Liver (tissue), 9 donors: ENCODE results near the gene LRRC32. TPM values are rescaled to one million over a fixed set of nuclear protein-coding genes. Genes with fewer than 3 reads are reported as not detected.

Experiments used
- DNase-seq: peaks from one replicate; pipeline ENCODE4 v3.0.0-alpha.2; 2017; ENCODE audit warnings: low spot score
- H3K27ac ChIP-seq, 2 donors: one replicate each; pipeline ENCODE4 v1.7.0; 2013; ENCODE audit warnings: inconsistent platforms in 2 of 2, low read length in 2 of 2, control low read depth in 1 of 2, low read depth in 1 of 2, mild to moderate bottlenecking in 1 of 2
- H3K27me3 ChIP-seq, 4 donors: one replicate each; pipeline versions ENCODE4 v1.6.1 to v1.7.0; 2013; ENCODE audit warnings: low read length in 3 of 4, inconsistent platforms in 1 of 4, mild to moderate bottlenecking in 1 of 4, moderate library complexity in 1 of 4; ENCODE audit not compliant: control insufficient read depth in 4 of 4, insufficient read depth in 4 of 4
- H3K36me3 ChIP-seq, 4 donors: one replicate each; pipeline versions ENCODE4 v1.6.1 to v1.7.0; 2013; ENCODE audit warnings: low read length in 3 of 4, mild to moderate bottlenecking in 3 of 4, low read depth in 1 of 4, moderate library complexity in 1 of 4; ENCODE audit not compliant: control insufficient read depth in 4 of 4, insufficient read depth in 3 of 4
- H3K4me1 ChIP-seq, 4 donors: one replicate each; pipeline versions ENCODE4 v1.6.1 to v1.7.0; 2013; ENCODE audit warnings: low read length in 3 of 4, mild to moderate bottlenecking in 3 of 4, moderate library complexity in 1 of 4; ENCODE audit not compliant: control insufficient read depth in 4 of 4, insufficient read depth in 4 of 4
- H3K4me3 ChIP-seq, 3 donors: one replicate each; pipeline versions ENCODE4 v1.6.1 to v1.7.0; 2013; ENCODE audit warnings: low read length in 3 of 3, control low read depth in 1 of 3, low read depth in 1 of 3, mild to moderate bottlenecking in 1 of 3
- H3K9ac ChIP-seq, 2 donors: one replicate each; pipeline ENCODE4 v1.7.0; 2013; ENCODE audit warnings: low read length in 2 of 2, mild to moderate bottlenecking in 2 of 2, moderate library complexity in 2 of 2, control low read depth in 1 of 2, low read depth in 1 of 2
- H3K9me3 ChIP-seq, 4 donors: one replicate each; pipeline versions ENCODE4 v1.6.1 to v1.7.0; 2013; ENCODE audit warnings: low read length in 3 of 4; ENCODE audit not compliant: control insufficient read depth in 4 of 4
- EGR1 ChIP-seq, 2 donors: IDR thresholded peaks; 2 replicates each; pipeline ENCODE4 v1.6.1; 2016 to 2018; ENCODE audit warnings: antibody characterized with exemption in 2 of 2, low read depth in 2 of 2
- FOXA1 ChIP-seq: IDR thresholded peaks from 2 replicates; pipeline ENCODE4 v1.6.1; 2016; ENCODE audit warnings: antibody characterized with exemption
- FOXA2 ChIP-seq: IDR thresholded peaks from 2 replicates; pipeline ENCODE4 v1.6.1; 2016; ENCODE audit warnings: antibody characterized with exemption
- GABPA ChIP-seq, 2 donors: IDR thresholded peaks in 1 of 2; conservative IDR thresholded peaks in 1 of 2; 2 replicates each; pipeline ENCODE4 v1.6.1; 2016; ENCODE audit warnings: antibody characterized with exemption in 2 of 2, mild to moderate bottlenecking in 1 of 2, moderate library complexity in 1 of 2
- HNF4A ChIP-seq, 2 donors: conservative IDR thresholded peaks; 2 replicates each; pipeline ENCODE4 v1.6.1; 2016; ENCODE audit warnings: antibody characterized with exemption in 2 of 2, mild to moderate bottlenecking in 2 of 2
- HNF4G ChIP-seq: IDR thresholded peaks from 2 replicates; pipeline ENCODE4 v1.6.1; 2016; ENCODE audit warnings: antibody characterized with exemption
- JUND ChIP-seq, 2 donors: IDR thresholded peaks; 2 replicates each; pipeline ENCODE4 v1.6.1; 2016; ENCODE audit warnings: antibody characterized with exemption in 2 of 2
- NR2F2 ChIP-seq: IDR thresholded peaks from 2 replicates; pipeline ENCODE4 v1.6.1; 2016; ENCODE audit warnings: antibody characterized with exemption
- RAD21 ChIP-seq, 2 donors: IDR thresholded peaks; 2 replicates each; pipeline ENCODE4 v1.6.1; 2016; ENCODE audit warnings: antibody characterized with exemption in 2 of 2, mild to moderate bottlenecking in 2 of 2
- RXRA ChIP-seq, 2 donors: IDR thresholded peaks; 2 replicates each; pipeline ENCODE4 v1.6.1; 2017 to 2018; ENCODE audit warnings: antibody characterized with exemption in 2 of 2, mild to moderate bottlenecking in 1 of 2
- SP1 ChIP-seq: IDR thresholded peaks from 2 replicates; pipeline ENCODE4 v1.6.1; 2018; ENCODE audit warnings: antibody characterized with exemption, mild to moderate bottlenecking
- TAF1 ChIP-seq: conservative IDR thresholded peaks from 2 replicates; pipeline ENCODE4 v1.6.1; 2016; ENCODE audit warnings: antibody characterized with exemption, mild to moderate bottlenecking
- YY1 ChIP-seq: IDR thresholded peaks from 2 replicates; pipeline ENCODE4 v1.6.1; 2016; ENCODE audit warnings: antibody characterized with exemption, mild to moderate bottlenecking
- WGBS: extraction: QIAGEN DNeasy Blood & Tissue Kit; methylation state at CpG from one replicate; pipeline ENCODE4 v1.1.7; 2013; 5-methylcytosine and 5-hydroxymethylcytosine counted together
- polyA plus RNA-seq, 2 donors: library from polyadenylated mRNA; stranded (reverse) in 1 of 2; unstranded in 1 of 2; fragments of 200-250 nt in 1 of 2; fragments of >200 nt in 1 of 2; fragmentation: Nextera tagmentation in 1 of 2; extraction: Ambion mirVana in 1 of 2; gene quantifications; one replicate each; pipeline versions ENCODE4 v1.2.1 to v1.2.3, GENCODE V29; 2013 to 2015
- total RNA-seq, 2 donors: library from RNA; depleted of rRNA; stranded (reverse); fragments of >200 nt; gene quantifications; one replicate each; pipeline ENCODE4 v1.2.3, GENCODE V29; 2014
- TF ChIP-seq, protein P1 (sequence below): IDR thresholded peaks from 2 replicates; pipeline ENCODE4 v1.6.1; 2016; ENCODE audit warnings: antibody characterized with exemption
- TF ChIP-seq, protein P2 (sequence below): IDR thresholded peaks from 2 replicates; pipeline ENCODE4 v1.6.1; 2016; ENCODE audit warnings: antibody characterized with exemption
- TF ChIP-seq, protein P3 (sequence below): fragments of 150-350 bp; IDR thresholded peaks from 2 replicates; pipeline ENCODE4 v1.5.1; 2017; ENCODE audit warnings: improper control_type of control experiment, low read depth, low read length; ENCODE audit not compliant: missing input control
- TF ChIP-seq, protein P4 (sequence below): IDR thresholded peaks from 2 replicates; pipeline ENCODE4 v1.6.1; 2016; ENCODE audit warnings: antibody characterized with exemption
- TF ChIP-seq, protein P5 (sequence below): IDR thresholded peaks from 2 replicates; pipeline ENCODE4 v1.6.1; 2016; ENCODE audit warnings: antibody characterized with exemption, mild to moderate bottlenecking
- donor health status: healthy.
- donor health status: healthy.
- donor health status: healthy.
- donor health status: healthy.
- donor health status: healthy.

LRRC32 gene
- total and polyA plus RNA-seq, 4 donors: 5.4 to 15.4 (median 9.3) TPM

DNA sequence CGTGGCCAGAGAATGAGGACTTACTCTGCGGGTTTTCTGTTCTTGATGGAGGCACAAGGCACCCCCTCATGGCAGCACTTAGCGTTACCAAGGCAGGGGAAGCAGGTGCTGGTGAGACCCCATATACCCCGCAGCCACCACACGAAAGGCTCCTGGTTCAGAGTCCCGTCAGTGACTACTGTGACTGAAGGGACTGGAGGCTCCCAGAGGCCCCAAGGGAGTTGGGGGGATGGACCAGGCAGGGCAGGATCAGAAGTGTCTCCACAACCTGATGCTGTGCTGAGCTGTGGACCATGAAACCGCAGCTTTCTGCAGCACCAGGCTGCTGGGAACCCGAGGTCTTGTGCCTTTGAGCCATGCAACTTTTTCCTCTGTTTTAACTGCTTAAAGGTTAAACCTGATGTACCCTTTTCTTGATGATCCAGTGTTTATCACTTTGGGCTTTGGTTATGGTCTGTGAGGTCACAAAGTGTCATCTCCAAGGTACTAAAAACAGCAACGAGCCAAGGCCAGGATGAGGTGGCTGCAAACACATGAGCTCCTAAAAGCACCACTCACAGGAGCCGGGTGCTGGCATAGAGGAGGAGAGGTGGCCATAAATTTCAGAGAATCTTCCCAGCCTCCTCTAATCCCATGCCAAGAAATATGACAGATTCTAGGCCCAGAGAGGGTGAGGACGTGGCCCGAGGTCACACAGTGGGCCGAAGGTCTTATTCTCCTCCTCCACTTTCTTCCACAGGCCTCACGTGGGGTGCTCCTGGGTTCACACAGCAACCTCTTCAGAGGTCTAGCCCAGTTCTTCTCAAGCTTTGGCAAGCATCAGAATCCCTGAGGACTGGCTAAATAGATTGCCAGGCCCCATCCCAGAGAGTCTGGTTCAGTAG, 4.2 kb upstream of the LRRC32 start:
- no peak for DNase-seq
- Histone ChIP-seq H3K27ac (no peak overlapping the region), H3K4me1 (peaks cover 0 to 8% (median 6%) of the 10 kb centered on the region in 4 donors), H3K36me3 (no peaks in the 10 kb centered on the region), H3K4me3 (no peak overlapping the region), H3K9me3 (no peaks in the 10 kb centered on the region), H3K27me3 (peaks cover 0 to 2% (median under 1%) of the 10 kb centered on the region in 4 donors), H3K9ac (no peak overlapping the region)
- TF ChIP-seq HNF4G: no peak
- TF ChIP-seq JUND (IDR thresholded peaks at IDR 0.05): no peak
- no peak for TF ChIP-seq EGR1 (IDR thresholded peaks at IDR 0.05; ENCODE audit: low read depth in 2 of 2)
- TF ChIP-seq RAD21 (IDR thresholded peaks at IDR 0.05): no peak
- no peak for TF ChIP-seq GABPA (IDR thresholded peaks at IDR 0.05 in 1 of 2, conservative IDR thresholded peaks at IDR 0.05 in 1 of 2)
- TF ChIP-seq RXRA (IDR thresholded peaks at IDR 0.05): no peak
- no peak for TF ChIP-seq YY1
- TF ChIP-seq FOXA2: no peak
- TF ChIP-seq FOXA1: no peak
- WGBS: 90% methylated on average over 14 of the region's 14 CpGs

DNA sequence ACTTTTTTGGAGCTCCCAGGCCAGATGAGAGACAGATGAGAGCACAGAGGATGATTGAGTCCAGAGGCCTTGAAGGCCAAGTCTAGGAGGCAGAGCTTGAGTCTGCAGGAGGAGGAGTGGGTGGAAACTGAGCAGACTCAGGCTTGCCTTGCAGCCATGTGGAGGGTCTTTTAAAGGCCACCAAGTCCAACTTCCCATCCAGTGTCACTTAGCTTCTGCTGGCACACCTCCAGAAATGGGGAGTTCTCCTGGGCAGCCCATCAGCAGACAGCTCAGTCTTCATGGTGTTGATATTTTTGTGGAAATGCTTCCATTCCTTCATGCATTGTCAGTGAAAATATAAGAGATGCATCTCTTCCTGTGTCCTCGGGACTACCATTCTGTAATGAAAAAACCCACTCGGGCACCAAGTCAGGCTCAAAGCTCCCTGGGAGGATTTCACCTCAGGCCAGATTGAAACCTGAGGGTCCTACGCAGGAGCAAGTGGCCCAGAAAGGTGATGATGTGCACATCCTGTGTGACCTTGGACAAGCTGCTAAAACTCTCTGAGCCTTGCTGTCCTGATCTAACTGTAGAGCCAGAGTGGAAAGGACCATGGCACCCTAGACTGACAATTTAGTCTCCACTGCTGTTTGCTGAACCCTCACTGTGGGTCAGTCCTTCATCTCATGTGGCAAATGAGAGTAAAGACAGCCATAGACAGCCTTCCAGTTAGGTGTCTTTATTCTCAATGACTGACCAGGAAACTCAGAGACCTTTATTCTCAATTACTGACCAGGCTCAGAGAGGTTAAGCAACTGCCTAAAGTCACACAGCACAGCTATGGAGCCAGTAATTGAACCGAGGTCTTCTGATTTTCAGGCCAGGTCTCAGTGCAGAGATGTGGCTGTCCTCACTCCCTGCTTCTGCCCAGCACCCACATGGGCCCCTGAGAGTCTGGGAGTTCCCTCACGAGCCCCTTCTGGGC, 2.9 kb upstream of the LRRC32 start:
- no peak for TF ChIP-seq YY1
- TF ChIP-seq HNF4G: no peak
- no peak for TF ChIP-seq FOXA2
- TF ChIP-seq, protein P1, sequence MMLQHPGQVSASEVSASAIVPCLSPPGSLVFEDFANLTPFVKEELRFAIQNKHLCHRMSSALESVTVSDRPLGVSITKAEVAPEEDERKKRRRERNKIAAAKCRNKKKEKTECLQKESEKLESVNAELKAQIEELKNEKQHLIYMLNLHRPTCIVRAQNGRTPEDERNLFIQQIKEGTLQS: no peak
- no peak for TF ChIP-seq RAD21 (IDR thresholded peaks at IDR 0.05)
- no peak for TF ChIP-seq SP1
- no peak for TF ChIP-seq NR2F2
- TF ChIP-seq FOXA1: no peak
- TF ChIP-seq, protein P2, sequence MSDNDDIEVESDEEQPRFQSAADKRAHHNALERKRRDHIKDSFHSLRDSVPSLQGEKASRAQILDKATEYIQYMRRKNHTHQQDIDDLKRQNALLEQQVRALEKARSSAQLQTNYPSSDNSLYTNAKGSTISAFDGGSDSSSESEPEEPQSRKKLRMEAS: no peak
- TF ChIP-seq, protein P3, sequence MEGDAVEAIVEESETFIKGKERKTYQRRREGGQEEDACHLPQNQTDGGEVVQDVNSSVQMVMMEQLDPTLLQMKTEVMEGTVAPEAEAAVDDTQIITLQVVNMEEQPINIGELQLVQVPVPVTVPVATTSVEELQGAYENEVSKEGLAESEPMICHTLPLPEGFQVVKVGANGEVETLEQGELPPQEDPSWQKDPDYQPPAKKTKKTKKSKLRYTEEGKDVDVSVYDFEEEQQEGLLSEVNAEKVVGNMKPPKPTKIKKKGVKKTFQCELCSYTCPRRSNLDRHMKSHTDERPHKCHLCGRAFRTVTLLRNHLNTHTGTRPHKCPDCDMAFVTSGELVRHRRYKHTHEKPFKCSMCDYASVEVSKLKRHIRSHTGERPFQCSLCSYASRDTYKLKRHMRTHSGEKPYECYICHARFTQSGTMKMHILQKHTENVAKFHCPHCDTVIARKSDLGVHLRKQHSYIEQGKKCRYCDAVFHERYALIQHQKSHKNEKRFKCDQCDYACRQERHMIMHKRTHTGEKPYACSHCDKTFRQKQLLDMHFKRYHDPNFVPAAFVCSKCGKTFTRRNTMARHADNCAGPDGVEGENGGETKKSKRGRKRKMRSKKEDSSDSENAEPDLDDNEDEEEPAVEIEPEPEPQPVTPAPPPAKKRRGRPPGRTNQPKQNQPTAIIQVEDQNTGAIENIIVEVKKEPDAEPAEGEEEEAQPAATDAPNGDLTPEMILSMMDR: no peak
- TF ChIP-seq, protein P4, sequence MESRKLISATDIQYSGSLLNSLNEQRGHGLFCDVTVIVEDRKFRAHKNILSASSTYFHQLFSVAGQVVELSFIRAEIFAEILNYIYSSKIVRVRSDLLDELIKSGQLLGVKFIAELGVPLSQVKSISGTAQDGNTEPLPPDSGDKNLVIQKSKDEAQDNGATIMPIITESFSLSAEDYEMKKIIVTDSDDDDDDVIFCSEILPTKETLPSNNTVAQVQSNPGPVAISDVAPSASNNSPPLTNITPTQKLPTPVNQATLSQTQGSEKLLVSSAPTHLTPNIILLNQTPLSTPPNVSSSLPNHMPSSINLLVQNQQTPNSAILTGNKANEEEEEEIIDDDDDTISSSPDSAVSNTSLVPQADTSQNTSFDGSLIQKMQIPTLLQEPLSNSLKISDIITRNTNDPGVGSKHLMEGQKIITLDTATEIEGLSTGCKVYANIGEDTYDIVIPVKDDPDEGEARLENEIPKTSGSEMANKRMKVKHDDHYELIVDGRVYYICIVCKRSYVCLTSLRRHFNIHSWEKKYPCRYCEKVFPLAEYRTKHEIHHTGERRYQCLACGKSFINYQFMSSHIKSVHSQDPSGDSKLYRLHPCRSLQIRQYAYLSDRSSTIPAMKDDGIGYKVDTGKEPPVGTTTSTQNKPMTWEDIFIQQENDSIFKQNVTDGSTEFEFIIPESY: no peak
- TF ChIP-seq JUND (IDR thresholded peaks at IDR 0.05): no peak
- TF ChIP-seq HNF4A (conservative IDR thresholded peaks at IDR 0.05): no peak
- TF ChIP-seq, protein P5, sequence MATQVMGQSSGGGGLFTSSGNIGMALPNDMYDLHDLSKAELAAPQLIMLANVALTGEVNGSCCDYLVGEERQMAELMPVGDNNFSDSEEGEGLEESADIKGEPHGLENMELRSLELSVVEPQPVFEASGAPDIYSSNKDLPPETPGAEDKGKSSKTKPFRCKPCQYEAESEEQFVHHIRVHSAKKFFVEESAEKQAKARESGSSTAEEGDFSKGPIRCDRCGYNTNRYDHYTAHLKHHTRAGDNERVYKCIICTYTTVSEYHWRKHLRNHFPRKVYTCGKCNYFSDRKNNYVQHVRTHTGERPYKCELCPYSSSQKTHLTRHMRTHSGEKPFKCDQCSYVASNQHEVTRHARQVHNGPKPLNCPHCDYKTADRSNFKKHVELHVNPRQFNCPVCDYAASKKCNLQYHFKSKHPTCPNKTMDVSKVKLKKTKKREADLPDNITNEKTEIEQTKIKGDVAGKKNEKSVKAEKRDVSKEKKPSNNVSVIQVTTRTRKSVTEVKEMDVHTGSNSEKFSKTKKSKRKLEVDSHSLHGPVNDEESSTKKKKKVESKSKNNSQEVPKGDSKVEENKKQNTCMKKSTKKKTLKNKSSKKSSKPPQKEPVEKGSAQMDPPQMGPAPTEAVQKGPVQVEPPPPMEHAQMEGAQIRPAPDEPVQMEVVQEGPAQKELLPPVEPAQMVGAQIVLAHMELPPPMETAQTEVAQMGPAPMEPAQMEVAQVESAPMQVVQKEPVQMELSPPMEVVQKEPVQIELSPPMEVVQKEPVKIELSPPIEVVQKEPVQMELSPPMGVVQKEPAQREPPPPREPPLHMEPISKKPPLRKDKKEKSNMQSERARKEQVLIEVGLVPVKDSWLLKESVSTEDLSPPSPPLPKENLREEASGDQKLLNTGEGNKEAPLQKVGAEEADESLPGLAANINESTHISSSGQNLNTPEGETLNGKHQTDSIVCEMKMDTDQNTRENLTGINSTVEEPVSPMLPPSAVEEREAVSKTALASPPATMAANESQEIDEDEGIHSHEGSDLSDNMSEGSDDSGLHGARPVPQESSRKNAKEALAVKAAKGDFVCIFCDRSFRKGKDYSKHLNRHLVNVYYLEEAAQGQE: no peak
- no peak for TF ChIP-seq RXRA (IDR thresholded peaks at IDR 0.05)
- no peak for TF ChIP-seq EGR1 (IDR thresholded peaks at IDR 0.05; ENCODE audit: low read depth in 2 of 2)
- no peak for TF ChIP-seq TAF1
- TF ChIP-seq GABPA (IDR thresholded peaks at IDR 0.05 in 1 of 2, conservative IDR thresholded peaks at IDR 0.05 in 1 of 2): no peak
- Histone ChIP-seq H3K4me1 (peaks cover 0 to 8% (median 6%) of the 10 kb centered on the region in 4 donors), H3K9ac (no peak overlapping the region), H3K36me3 (no peaks in the 10 kb centered on the region), H3K9me3 (no peaks in the 10 kb centered on the region), H3K27me3 (peaks cover 0 to 4% (median 1%) of the 10 kb centered on the region in 4 donors), H3K27ac (no peak overlapping the region), H3K4me3 (no peak overlapping the region)
- WGBS: 89% methylated on average over 5 of the region's 5 CpGs
- DNase-seq: no peak
